HCT116 (cell line): Measurements from ENCODE around the gene WIF1.

Experiments used
- CTCF ChIP-seq, 3 experiments: fragments of 200-600 bp in 1 of 3; sonication (generic) in 1 of 3; IDR thresholded peaks in 2 of 3; conservative IDR thresholded peaks in 1 of 3; 2 replicates each; pipeline ENCODE4 v1.5.1; 2012 to 2017; ENCODE audit warnings: low read depth in 2 of 3, low read length in 2 of 3, antibody characterized with exemption in 1 of 3, borderline replicate concordance in 1 of 3, control low read depth in 1 of 3, mild to moderate bottlenecking in 1 of 3, mixed read lengths in 1 of 3, mixed run types in 1 of 3, moderate library complexity in 1 of 3; ENCODE audit not compliant: insufficient read depth in 1 of 3
- RAD21 ChIP-seq: IDR thresholded peaks from 2 replicates; pipeline ENCODE4 v1.6.1; 2012; ENCODE audit warnings: low read depth, mild to moderate bottlenecking

DNA sequence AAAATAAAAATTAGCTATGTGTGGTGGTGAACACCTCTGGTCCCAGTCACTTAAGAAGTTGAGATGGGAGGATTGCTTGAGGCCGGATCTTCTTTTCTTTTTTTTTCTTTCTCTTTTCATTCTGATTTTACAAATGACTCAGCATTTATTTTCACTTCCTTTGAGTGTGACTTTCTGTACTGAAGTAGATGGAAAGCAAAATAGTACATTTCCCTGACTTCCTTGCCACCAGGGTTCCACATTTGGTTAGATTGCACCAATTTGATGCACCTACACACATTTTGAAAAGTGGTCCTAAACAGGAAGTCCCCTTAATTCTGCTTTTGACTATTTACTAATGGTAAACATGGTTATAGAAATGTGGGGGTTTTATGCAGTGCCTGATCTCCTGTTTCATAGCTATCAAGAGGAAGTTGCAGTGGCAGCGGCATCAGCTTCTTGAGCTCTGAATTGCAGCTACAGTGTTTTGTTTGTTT, 35.3 kb upstream of the WIF1 start:
- TF ChIP-seq RAD21 (no peak), CTCF (IDR thresholded peaks at IDR 0.05 in 2 of 3, conservative IDR thresholded peaks at IDR 0.05 in 1 of 3; ENCODE audit: borderline replicate concordance in 1 of 3, insufficient read depth in 1 of 3, low read depth in 2 of 3, low read length in 2 of 3) (no peak)
